GM20000 (cell line): ENCODE results near the gene POU6F2.

ENCODE experiments used
- DNase-seq: peaks from one replicate; pipeline ENCODE4 v3.0.0; 2012; ENCODE audit warnings: low spot score
- TF ChIP-seq, protein P1 (sequence below): IDR thresholded peaks from 2 replicates; pipeline ENCODE4 v1.5.1; 2012; ENCODE audit warnings: mild to moderate bottlenecking, control low read depth; ENCODE audit errors: extremely low read depth, missing control alignments

The POU6F2 gene

DNA sequence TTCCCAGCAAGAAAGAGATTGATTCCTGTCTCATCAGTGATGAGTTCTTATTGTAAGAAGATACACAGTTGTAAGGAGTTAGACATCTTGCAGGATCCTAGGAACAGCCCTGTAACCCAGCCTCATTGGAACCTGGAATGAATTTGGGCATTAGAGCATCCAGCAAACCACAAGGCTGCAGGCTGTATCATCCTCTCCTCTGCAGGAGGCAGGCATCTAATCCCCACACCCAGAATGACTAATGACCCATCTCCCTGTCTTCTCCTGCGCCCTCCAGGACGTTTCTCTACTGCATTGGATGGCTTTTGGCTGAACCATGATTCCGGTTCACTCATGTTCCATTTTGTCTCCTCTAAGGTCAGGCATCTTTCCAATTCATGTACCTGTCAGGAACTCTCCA is 233.9 kb downstream of the POU6F2 start:
- TF ChIP-seq, protein P1, sequence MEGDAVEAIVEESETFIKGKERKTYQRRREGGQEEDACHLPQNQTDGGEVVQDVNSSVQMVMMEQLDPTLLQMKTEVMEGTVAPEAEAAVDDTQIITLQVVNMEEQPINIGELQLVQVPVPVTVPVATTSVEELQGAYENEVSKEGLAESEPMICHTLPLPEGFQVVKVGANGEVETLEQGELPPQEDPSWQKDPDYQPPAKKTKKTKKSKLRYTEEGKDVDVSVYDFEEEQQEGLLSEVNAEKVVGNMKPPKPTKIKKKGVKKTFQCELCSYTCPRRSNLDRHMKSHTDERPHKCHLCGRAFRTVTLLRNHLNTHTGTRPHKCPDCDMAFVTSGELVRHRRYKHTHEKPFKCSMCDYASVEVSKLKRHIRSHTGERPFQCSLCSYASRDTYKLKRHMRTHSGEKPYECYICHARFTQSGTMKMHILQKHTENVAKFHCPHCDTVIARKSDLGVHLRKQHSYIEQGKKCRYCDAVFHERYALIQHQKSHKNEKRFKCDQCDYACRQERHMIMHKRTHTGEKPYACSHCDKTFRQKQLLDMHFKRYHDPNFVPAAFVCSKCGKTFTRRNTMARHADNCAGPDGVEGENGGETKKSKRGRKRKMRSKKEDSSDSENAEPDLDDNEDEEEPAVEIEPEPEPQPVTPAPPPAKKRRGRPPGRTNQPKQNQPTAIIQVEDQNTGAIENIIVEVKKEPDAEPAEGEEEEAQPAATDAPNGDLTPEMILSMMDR: no peak
- DNase-seq: no peak

DNA sequence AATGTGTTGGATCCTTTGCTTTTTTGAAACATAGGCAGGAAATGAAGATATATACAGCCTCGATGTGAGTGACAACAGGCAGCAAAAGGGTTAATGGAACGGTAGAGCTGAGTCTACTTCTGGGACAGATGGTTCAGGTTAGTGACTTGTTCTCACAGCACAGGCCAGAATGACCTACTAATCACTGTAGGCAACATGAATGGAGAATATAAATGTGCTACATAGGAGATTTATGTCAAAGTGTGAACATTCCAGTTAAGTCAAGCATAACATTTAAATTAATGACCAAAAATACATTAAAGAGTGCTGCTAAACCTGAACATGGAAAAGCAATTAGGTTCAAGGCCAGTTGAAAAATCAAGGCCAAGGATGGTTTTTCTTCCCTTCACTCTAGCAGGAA is 235.2 kb downstream of the POU6F2 start:
- TF ChIP-seq, protein P1: no peak
- DNase-seq: no peak

DNA sequence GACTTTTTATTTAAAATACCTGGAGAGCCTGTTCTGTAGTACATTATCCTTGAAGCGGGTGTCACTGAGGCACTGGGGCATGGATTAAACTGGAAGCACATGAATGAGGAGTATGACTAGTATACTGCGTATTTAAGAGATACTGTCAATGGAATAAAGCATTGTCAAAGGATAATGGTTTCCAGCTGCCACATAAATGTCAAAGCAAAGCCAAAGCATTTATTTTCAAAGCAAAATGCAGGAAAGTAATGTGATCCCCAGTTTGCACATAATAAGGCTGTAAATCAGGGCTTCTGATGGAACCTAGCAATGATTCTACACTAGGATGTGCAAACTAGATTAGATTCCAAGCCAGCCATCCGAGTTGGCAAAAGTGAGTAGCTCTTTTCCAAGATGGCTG is 240.1 kb downstream of the POU6F2 start:
- DNase-seq: no peak

DNA sequence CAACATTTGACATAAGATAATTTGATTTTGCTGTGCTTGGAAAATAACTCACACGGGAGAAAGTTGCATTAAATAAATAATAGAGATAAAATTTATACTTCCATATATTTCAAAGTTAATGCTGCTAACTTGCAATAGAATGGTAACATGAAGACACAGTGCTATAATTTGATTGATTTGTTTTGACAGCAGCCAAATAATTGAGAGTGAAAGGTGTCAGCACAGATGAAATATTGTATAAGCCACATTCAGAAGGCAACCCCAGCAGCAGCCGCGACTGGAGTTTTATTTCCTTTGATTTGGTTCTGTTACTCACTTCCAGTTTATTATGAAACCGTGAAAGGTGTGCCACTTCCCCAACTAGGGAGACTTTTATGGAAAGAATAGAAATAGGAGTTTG is 242.2 kb downstream of the POU6F2 start:
- TF ChIP-seq, protein P1: no peak
- no peak for DNase-seq

More for the DNA sequence above, 240.1 kb downstream of the POU6F2 start:
- TF ChIP-seq, protein P1: no peak

DNA sequence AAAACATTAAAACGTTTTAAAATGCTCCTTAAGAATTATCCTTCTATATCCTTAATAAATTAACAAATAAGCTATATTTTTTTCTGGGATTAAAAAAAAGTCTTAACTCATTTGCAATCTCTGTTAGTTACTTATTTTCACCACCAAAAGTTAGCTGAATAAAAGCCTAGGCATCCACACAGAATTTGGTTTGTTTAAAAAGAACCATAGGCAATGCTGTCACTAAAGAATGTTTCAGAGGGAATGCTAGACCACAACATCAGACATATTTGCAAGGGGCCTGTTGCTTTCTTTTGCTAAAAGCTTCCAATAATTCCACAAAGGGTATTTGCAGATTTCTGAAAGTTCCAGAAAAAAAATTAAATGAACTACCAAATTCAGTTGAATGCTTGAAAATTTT is 244.2 kb downstream of the POU6F2 start:
- TF ChIP-seq, protein P1: no peak
- DNase-seq: no peak

DNA sequence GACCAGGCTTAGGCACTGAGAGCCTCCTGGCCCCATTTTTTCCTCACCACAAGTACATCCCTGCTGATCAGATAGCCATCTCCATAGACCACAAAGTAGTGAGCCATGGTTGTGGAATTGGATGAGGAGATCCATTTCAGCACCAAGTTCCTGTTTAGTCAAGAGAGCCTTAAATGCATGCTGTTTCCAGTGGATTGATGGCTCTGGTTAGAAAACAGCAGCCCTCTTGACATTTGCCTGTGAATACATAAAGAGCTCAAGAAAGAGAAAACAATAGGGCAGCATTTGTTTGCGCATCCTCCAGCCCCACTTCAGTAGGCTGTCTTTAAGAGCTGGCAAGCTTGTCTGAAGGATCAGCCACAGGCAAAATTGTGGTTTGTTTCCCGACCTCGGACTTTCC is 251.2 kb downstream of the POU6F2 start:
- DNase-seq: no peak
- TF ChIP-seq, protein P1: no peak

DNA sequence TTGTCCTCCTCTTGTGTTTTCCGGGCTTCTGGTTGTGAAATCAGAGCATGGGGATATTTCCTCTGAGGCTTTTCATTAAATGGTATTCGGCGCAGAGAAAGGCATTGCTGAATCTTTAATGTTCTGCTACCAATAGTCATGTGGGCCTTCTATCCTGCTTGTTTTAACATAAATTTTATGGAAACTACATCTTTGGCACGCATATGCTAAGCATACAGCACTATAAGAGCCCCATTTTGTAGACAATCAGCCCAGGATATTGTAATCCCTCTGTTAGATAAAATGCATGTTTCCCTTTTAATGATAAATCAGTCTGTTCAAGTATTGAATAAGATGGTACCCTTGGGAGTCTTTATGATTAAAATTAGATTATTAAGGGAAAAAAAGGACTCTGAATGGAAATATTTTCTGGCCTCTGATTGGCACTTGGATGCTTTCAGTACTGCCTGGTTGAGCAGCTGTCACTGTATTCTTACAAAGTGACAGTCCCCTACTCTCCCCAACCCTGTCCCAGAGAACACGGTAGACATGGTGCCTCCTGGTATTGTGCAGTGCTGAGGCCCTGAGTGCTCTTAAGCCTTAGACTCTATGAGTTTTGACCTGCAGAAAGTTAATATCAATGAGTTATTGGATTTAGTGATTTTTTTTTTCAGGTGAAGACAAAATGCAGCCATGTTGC is 256.3 kb downstream of the POU6F2 start:
- TF ChIP-seq, protein P1: no peak
- no peak for DNase-seq
